ENCODE results near the gene CCIN.

DNA sequence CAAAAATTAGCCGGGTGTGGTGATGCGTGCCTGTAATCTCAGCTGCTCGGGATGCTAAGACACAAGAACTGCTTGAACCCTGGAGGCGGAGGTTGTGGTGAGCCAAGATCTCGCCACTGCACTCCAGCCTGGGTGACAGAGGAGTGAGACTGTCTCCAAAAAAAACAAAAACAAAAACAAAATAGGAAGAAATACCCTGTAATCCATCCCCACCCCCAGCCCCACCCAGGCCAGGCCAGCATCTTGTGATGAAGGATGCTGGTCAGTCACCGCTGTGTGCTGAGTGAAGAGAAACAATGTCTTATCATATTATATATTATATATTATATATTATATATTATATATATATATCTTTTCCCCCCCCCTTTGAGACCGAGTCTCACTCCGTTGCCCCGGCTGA, 15.4 kb upstream of the CCIN start:
- TF ChIP-seq, protein P1, sequence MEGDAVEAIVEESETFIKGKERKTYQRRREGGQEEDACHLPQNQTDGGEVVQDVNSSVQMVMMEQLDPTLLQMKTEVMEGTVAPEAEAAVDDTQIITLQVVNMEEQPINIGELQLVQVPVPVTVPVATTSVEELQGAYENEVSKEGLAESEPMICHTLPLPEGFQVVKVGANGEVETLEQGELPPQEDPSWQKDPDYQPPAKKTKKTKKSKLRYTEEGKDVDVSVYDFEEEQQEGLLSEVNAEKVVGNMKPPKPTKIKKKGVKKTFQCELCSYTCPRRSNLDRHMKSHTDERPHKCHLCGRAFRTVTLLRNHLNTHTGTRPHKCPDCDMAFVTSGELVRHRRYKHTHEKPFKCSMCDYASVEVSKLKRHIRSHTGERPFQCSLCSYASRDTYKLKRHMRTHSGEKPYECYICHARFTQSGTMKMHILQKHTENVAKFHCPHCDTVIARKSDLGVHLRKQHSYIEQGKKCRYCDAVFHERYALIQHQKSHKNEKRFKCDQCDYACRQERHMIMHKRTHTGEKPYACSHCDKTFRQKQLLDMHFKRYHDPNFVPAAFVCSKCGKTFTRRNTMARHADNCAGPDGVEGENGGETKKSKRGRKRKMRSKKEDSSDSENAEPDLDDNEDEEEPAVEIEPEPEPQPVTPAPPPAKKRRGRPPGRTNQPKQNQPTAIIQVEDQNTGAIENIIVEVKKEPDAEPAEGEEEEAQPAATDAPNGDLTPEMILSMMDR (IDR thresholded peaks at IDR 0.05 in 2 of 3, conservative IDR thresholded peaks at IDR 0.05 in 1 of 3; ENCODE audit: borderline replicate concordance in 1 of 3, insufficient read depth in 1 of 3, low read depth in 2 of 3, low read length in 2 of 3) = no peak
- TF ChIP-seq, protein P2, sequence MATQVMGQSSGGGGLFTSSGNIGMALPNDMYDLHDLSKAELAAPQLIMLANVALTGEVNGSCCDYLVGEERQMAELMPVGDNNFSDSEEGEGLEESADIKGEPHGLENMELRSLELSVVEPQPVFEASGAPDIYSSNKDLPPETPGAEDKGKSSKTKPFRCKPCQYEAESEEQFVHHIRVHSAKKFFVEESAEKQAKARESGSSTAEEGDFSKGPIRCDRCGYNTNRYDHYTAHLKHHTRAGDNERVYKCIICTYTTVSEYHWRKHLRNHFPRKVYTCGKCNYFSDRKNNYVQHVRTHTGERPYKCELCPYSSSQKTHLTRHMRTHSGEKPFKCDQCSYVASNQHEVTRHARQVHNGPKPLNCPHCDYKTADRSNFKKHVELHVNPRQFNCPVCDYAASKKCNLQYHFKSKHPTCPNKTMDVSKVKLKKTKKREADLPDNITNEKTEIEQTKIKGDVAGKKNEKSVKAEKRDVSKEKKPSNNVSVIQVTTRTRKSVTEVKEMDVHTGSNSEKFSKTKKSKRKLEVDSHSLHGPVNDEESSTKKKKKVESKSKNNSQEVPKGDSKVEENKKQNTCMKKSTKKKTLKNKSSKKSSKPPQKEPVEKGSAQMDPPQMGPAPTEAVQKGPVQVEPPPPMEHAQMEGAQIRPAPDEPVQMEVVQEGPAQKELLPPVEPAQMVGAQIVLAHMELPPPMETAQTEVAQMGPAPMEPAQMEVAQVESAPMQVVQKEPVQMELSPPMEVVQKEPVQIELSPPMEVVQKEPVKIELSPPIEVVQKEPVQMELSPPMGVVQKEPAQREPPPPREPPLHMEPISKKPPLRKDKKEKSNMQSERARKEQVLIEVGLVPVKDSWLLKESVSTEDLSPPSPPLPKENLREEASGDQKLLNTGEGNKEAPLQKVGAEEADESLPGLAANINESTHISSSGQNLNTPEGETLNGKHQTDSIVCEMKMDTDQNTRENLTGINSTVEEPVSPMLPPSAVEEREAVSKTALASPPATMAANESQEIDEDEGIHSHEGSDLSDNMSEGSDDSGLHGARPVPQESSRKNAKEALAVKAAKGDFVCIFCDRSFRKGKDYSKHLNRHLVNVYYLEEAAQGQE (IDR thresholded peaks at IDR 0.05; ENCODE audit: low read depth) = no peak
- no peak for TF ChIP-seq RAD21 (IDR thresholded peaks at IDR 0.05; ENCODE audit: low read depth)
- no peak for TF ChIP-seq FOSL1 (IDR thresholded peaks at IDR 0.05; ENCODE audit: low read depth)
- no peak for TF ChIP-seq POLR2A (IDR thresholded peaks at IDR 0.05; ENCODE audit: borderline replicate concordance, extremely low read depth, insufficient read depth, insufficient read length)
- TF ChIP-seq POLR2AphosphoS5 (IDR thresholded peaks at IDR 0.05; ENCODE audit: low read depth, low read length) = no peak
- TF ChIP-seq EZH2 (IDR thresholded peaks at IDR 0.05) = no peak
- no peak for TF ChIP-seq ZNF274 (IDR thresholded peaks at IDR 0.05; ENCODE audit: low read depth, low read length)
- TF ChIP-seq SRF (IDR thresholded peaks at IDR 0.05; ENCODE audit: low read depth) = no peak
- TF ChIP-seq, protein P3, sequence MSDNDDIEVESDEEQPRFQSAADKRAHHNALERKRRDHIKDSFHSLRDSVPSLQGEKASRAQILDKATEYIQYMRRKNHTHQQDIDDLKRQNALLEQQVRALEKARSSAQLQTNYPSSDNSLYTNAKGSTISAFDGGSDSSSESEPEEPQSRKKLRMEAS (IDR thresholded peaks at IDR 0.05) = no peak
- TF ChIP-seq YY1 (IDR thresholded peaks at IDR 0.05; ENCODE audit: extremely low read depth, insufficient replicate concordance, low read depth, low read length) = no peak

All from HCT116 (cell line).